Mesenchymal stem cell (in vitro differentiated cells and primary cell): ENCODE data around the gene KCND3.
A peak's percentile ranks its signal among the peaks of the same experiment; 100 is the strongest.

Experiments
- DNase-seq: peaks from one replicate; pipeline ENCODE4 v3.0.0-alpha.2; 2013
- H2AFZ ChIP-seq: one replicate; pipeline ENCODE4 v1.6.1; 2013; ENCODE audit warnings: low read depth, mild to moderate bottlenecking, control low read depth, inconsistent platforms, low read length, moderate library complexity
- H2AK5ac ChIP-seq: 2 replicates; pipeline ENCODE4 v1.6.1; 2013; ENCODE audit warnings: low read length, moderate library complexity, mild to moderate bottlenecking, inconsistent platforms; ENCODE audit not compliant: severe bottlenecking
- H2BK120ac ChIP-seq: one replicate; pipeline ENCODE4 v1.6.1; 2013; ENCODE audit warnings: low read depth, mild to moderate bottlenecking, inconsistent platforms, low read length, moderate library complexity
- H2BK12ac ChIP-seq, 2 experiments: one replicate each; pipeline ENCODE4 v1.6.1; 2013; ENCODE audit warnings: inconsistent platforms in 2 of 2, low read length in 2 of 2, mild to moderate bottlenecking in 2 of 2, moderate library complexity in 2 of 2, control low read depth in 1 of 2
- H2BK15ac ChIP-seq: one replicate; pipeline ENCODE4 v1.6.1; 2013; ENCODE audit warnings: mild to moderate bottlenecking, low read depth, inconsistent platforms; ENCODE audit not compliant: poor library complexity, severe bottlenecking
- H2BK5ac ChIP-seq: 2 replicates; pipeline ENCODE4 v1.6.1; 2013; ENCODE audit warnings: low read depth, mild to moderate bottlenecking, low read length, control low read depth, inconsistent platforms; ENCODE audit not compliant: poor library complexity, severe bottlenecking
- H3K14ac ChIP-seq, 2 experiments: one replicate each; pipeline ENCODE4 v1.6.1; 2013; ENCODE audit warnings: inconsistent platforms in 2 of 2, low read length in 2 of 2, control low read depth in 1 of 2, mild to moderate bottlenecking in 1 of 2, moderate library complexity in 1 of 2
- H3K18ac ChIP-seq, 2 experiments: one replicate each; pipeline ENCODE4 v1.6.1; 2013; ENCODE audit warnings: inconsistent platforms in 2 of 2, low read length in 2 of 2, control low read depth in 1 of 2, low read depth in 1 of 2, mild to moderate bottlenecking in 1 of 2
- H3K23ac ChIP-seq, 2 experiments: one replicate each; pipeline ENCODE4 v1.6.1; 2013; ENCODE audit warnings: inconsistent platforms in 2 of 2, low read length in 2 of 2, mild to moderate bottlenecking in 2 of 2, moderate library complexity in 2 of 2, control low read depth in 1 of 2
- H3K27ac ChIP-seq: 2 replicates; pipeline ENCODE4 v1.5.1; 2013; ENCODE audit warnings: mild to moderate bottlenecking, moderate library complexity, low read length, control low read depth, inconsistent platforms; ENCODE audit not compliant: poor library complexity, severe bottlenecking
- H3K27me3 ChIP-seq, 2 experiments: 2 replicates each; pipeline versions ENCODE4 v1.6.1 to v1.7.0; 2013; ENCODE audit warnings: low read length in 2 of 2, mild to moderate bottlenecking in 2 of 2, moderate library complexity in 2 of 2, control low read depth in 1 of 2, inconsistent platforms in 1 of 2; ENCODE audit not compliant: control insufficient read depth in 1 of 2, insufficient read depth in 1 of 2
- H3K36me3 ChIP-seq, 2 experiments: 2 replicates each; pipeline versions ENCODE4 v1.6.1 to v1.7.0; 2013; ENCODE audit warnings: low read length in 2 of 2, control low read depth in 1 of 2, inconsistent platforms in 1 of 2, low read depth in 1 of 2, mild to moderate bottlenecking in 1 of 2; ENCODE audit not compliant: insufficient read depth in 2 of 2, control insufficient read depth in 1 of 2
- H3K4ac ChIP-seq, 2 experiments: one replicate each; pipeline ENCODE4 v1.6.1; 2013; ENCODE audit warnings: inconsistent platforms in 2 of 2, low read length in 2 of 2, mild to moderate bottlenecking in 2 of 2, moderate library complexity in 2 of 2, control low read depth in 1 of 2, low read depth in 1 of 2
- H3K4me1 ChIP-seq: 2 replicates; pipeline ENCODE4 v1.6.1; 2013; ENCODE audit warnings: low read depth, low read length, control low read depth; ENCODE audit not compliant: control insufficient read depth, insufficient read depth
- H3K4me2 ChIP-seq: 2 replicates; pipeline ENCODE4 v1.6.1; 2013; ENCODE audit warnings: low read length, mild to moderate bottlenecking, inconsistent platforms; ENCODE audit not compliant: poor library complexity, severe bottlenecking
- H3K4me3 ChIP-seq, 2 experiments: 2 replicates each; pipeline versions ENCODE4 v1.5.1 to v1.7.0; 2013; ENCODE audit warnings: low read length in 2 of 2, mild to moderate bottlenecking in 2 of 2, control low read depth in 1 of 2, low read depth in 1 of 2; ENCODE audit not compliant: insufficient read depth in 1 of 2
- H3K79me1 ChIP-seq: replicated peaks from 2 replicates; pipeline ENCODE4 v1.6.1; 2013; ENCODE audit warnings: mild to moderate bottlenecking, control low read depth, low read length, inconsistent platforms; ENCODE audit not compliant: poor library complexity, severe bottlenecking
- H3K9ac ChIP-seq: 2 replicates; pipeline ENCODE4 v1.7.0; 2013; ENCODE audit warnings: mild to moderate bottlenecking, low read length, moderate library complexity
- H3K9me3 ChIP-seq: 2 replicates; pipeline ENCODE4 v1.7.0; 2013; ENCODE audit warnings: mild to moderate bottlenecking, low read length; ENCODE audit not compliant: control insufficient read depth
- H4K8ac ChIP-seq: one replicate; pipeline ENCODE4 v1.6.1; 2013; ENCODE audit warnings: inconsistent platforms, mild to moderate bottlenecking, low read length, moderate library complexity
- H4K91ac ChIP-seq: one replicate; pipeline ENCODE4 v1.6.1; 2013; ENCODE audit warnings: mild to moderate bottlenecking, low read length, inconsistent platforms
- WGBS: methylation state at CpG from one replicate; pipeline ENCODE4 v1.1.7; 2013; ENCODE audit warnings: mixed read lengths; 5-methylcytosine and 5-hydroxymethylcytosine counted together

The KCND3 gene

DNA sequence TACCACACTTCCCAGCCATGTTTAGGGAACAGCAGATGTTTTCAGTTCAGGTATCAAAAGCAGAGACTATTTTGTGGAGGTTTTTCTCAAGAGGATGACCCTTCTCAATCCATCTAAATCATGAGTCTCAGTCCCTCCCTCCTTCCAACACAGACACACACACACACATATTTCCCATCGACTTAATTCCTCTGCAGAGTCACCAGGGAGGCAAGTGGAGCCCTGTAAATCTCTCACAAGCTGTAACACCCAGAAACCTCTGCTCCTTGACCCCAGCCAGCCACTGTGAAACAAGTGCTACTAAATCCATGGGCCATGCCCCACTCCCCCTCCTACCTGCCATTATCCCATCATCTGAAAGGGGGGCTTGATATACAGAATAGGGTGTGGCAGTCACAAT lies 10.6 kb upstream of the KCND3 start:
- Histone ChIP-seq H2AFZ (no peak overlapping the region), H3K4me3 (no peak overlapping the region), H3K4me2 (no peak overlapping the region), H3K79me1 (no peaks in the 10 kb centered on the region), H3K18ac (no peak overlapping the region), H2BK12ac (no peak overlapping the region), H4K91ac (no peak overlapping the region), H2BK15ac (no peak overlapping the region), H3K9ac (no peak overlapping the region), H2AK5ac (no peak overlapping the region), H3K14ac (no peak overlapping the region), H3K9me3 (no peaks in the 10 kb centered on the region), H3K36me3 (no peaks in the 10 kb centered on the region), H3K4ac (no peak overlapping the region), H3K27ac (no peak overlapping the region), H2BK5ac (no peak overlapping the region), H3K4me1 (no peaks in the 10 kb centered on the region), H4K8ac (no peak overlapping the region), H3K27me3 (peaks cover 29 to 87% of the 10 kb centered on the region in 2 experiments), H3K23ac (no peak overlapping the region), H2BK120ac (no peak overlapping the region)
- WGBS, result 18% methylated on average over 1 of the region's 1 CpG
- no peak for DNase-seq

DNA sequence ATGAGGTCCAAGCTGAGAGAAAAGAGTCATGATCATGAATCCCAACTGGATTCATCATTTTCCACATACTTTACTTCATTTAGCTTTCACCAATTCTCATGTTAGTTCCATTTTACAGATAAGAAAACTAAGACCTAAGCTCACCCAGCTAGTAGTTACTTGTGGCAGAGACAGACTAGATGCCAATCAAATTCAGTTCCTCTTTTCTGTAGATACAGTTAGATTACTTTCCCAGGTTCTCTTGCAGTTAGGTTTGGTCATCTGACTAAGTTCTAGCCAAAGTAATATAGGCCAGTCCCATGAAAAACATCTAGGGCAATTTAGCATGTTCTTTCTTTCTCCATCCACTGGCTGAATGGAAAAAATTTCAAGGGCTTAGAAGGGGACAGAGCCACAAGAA lies 8.9 kb upstream of the KCND3 start:
- Histone ChIP-seq H4K8ac (no peak overlapping the region), H3K36me3 (no peaks in the 10 kb centered on the region), H4K91ac (no peak overlapping the region), H3K4me3 (no peak overlapping the region), H3K9ac (no peak overlapping the region), H3K14ac (no peak overlapping the region), H3K9me3 (no peaks in the 10 kb centered on the region), H2AFZ (no peak overlapping the region), H2BK12ac (no peak overlapping the region), H3K23ac (no peak overlapping the region), H2BK5ac (no peak overlapping the region), H2AK5ac (no peak overlapping the region), H2BK15ac (no peak overlapping the region), H3K4ac (no peak overlapping the region), H3K4me2 (no peak overlapping the region), H3K4me1 (no peaks in the 10 kb centered on the region), H3K27me3 (peaks cover 40 to 87% of the 10 kb centered on the region in 2 experiments), H3K27ac (no peak overlapping the region), H3K79me1 (no peaks in the 10 kb centered on the region), H3K18ac (no peak overlapping the region), H2BK120ac (no peak overlapping the region)
- no peak for DNase-seq

DNA sequence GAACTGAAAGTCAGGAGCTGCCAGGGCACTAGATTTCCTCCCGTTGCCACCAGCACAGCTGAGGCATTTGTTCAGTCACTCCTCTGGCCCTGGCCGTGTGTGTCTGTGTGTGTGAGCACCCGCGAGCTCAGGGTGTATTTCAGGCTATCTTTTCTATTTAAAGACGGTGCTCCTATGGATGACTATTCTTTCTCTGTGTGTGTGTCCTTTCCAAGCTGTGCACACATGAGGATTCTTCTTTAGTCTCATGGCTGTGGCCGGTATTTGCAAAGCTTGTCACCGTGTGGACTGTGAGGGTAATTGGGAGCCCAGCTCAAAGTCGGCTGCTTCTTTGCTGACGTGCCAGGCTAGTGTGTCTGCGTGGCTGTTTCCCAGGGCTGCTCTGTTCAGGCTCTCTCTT lies 3.0 kb upstream of the KCND3 start:
- Histone ChIP-seq H3K36me3 (no peaks in the 10 kb centered on the region), H2BK5ac (no peak overlapping the region), H3K4me1 (peaks cover 22% of the 10 kb centered on the region), H2AK5ac (no peak overlapping the region), H3K18ac (no peak overlapping the region), H3K9ac (no peak overlapping the region), H2BK15ac (no peak overlapping the region), H4K91ac (no peak overlapping the region), H2BK12ac (no peak overlapping the region), H3K4me3 (no peak overlapping the region), H3K79me1 (no peaks in the 10 kb centered on the region), H2BK120ac (no peak overlapping the region), H2AFZ (no peak overlapping the region), H3K4ac (no peak overlapping the region), H3K23ac (no peak overlapping the region), H3K4me2 (no peak overlapping the region), H3K14ac (no peak overlapping the region), H3K9me3 (no peaks in the 10 kb centered on the region), H3K27ac (no peak overlapping the region), H4K8ac (no peak overlapping the region), H3K27me3 (peaks cover 75 to 85% of the 10 kb centered on the region in 2 experiments)
- DNase-seq, result no peak
- WGBS, result 65% methylated on average over 10 of the region's 10 CpGs

DNA sequence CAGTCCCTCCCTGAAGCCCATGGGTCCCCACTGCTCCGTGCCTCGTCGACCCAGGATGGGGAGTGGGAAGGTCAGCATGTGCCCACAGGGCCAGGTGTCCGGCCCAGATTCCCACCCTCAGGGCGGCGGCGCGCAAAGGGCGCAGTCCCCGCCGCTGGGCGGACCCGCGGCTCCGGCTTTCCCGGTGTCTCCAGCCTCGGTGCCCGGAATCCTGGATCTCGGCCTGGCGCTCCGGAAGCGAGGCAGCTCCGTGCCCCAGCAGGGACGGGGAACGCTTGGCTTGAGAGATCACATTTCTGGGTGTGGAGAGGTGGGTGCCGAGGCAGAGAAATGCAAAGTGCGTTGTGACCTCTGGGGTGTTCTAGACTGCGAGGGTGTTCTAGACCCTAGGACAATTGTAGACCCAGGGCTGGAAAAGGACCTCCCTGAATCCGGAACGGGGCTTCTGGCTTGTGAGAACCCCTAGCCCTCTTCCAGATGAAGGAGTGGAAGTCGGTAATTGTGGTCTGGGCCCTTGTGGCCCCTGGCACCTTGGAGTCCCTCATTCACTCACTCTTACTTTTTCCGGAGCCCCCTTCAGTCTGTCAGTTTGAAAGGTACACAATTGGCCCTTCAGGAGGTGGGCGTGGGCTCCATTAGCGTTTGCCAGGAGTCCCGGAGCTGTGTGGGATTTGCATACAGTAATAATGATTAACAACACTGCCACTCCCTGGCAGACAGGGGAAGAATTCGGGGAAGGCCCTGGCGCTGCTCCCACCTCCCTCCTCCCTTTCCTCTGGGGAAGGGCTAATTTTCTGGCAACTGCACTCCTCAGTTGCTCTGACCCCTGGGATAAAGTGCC lies 1.6 kb upstream of the KCND3 start:
- no peak overlapping the region for H4K91ac ChIP-seq
- no peak overlapping the region for H3K23ac ChIP-seq
- no peak overlapping the region for H3K9ac ChIP-seq
- peak; percentile 15 for DNase-seq
- no peak overlapping the region for H2BK15ac ChIP-seq
- 2% methylated on average over 37 of the region's 37 CpGs for WGBS
- H3K79me1 ChIP-seq, result no peaks in the 10 kb centered on the region
- no peak overlapping the region for H3K27ac ChIP-seq
- H3K36me3 ChIP-seq, result no peaks in the 10 kb centered on the region
- H3K18ac ChIP-seq, result no peak overlapping the region
- no peaks in the 10 kb centered on the region for H3K9me3 ChIP-seq
- no peak overlapping the region for H2AFZ ChIP-seq
- no peak overlapping the region for H3K4me2 ChIP-seq
- H3K4me1 ChIP-seq, result peaks cover 22% of the 10 kb centered on the region
- H3K27me3 ChIP-seq, result peaks cover 85 to 88% of the 10 kb centered on the region in 2 experiments
- no peak overlapping the region for H2BK5ac ChIP-seq
- H4K8ac ChIP-seq, result no peak overlapping the region
- H3K14ac ChIP-seq, result no peak overlapping the region
- H3K4ac ChIP-seq, result no peak overlapping the region
- no peak overlapping the region for H2AK5ac ChIP-seq
- no peak overlapping the region for H2BK120ac ChIP-seq
- no peak overlapping the region for H2BK12ac ChIP-seq
- H3K4me3 ChIP-seq, result peak overlapping the region in 1 of 2 experiments; percentile 70
